GM18498 (cell line): ENCODE results near the gene FHDC1.
A peak's percentile ranks its signal among the peaks of the same experiment; 100 is the strongest.

Experiments used
- ATAC-seq: cut with Tn5 transposase; IDR thresholded peaks from one replicate; pipeline ENCODE4 v1.9.1; 2021; ENCODE audit warnings: mild to moderate bottlenecking, moderate library complexity; ENCODE audit not compliant: unreplicated experiment

Gene FHDC1

DNA sequence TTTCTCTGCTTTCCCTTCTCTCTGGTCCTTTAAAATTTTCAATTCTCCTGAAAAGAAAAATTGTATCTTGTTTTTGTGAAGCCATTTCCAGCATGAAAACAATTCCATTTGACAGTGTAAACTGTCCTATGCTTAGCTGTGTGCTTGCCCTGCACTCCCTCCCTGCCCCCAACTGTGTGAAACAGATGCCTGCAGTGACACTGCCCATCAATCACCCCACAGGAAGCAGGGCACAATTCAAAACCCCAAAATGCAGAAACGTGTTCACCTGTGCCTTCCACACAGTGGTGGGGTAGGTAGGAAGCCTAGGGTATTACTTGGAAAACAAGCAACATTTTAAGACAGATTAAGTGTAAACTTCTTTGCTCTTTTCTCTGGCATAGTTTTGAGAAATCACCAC lies 6.2 kb upstream of the FHDC1 start:
- no peak for ATAC-seq

DNA sequence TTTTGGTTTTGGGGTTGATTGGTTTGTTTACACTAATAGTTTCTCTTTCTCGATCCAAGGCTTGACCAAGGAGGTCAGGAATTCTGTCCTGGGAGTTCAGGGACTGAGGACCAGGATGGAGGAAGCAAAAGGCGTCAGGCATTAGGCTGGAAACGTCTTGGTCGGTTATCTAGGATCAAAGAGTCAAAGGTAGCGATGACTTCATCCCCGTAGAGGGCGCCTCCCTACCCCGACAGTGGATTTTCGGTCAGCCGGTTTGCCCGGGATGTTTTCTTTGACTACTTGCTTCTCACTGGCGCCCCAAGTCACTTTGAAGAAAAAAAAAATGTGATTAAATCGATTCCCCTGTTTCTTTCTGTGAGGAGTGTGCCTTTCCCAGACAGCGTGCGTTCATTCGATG lies 980 bp upstream of the FHDC1 start:
- no peak for ATAC-seq

DNA sequence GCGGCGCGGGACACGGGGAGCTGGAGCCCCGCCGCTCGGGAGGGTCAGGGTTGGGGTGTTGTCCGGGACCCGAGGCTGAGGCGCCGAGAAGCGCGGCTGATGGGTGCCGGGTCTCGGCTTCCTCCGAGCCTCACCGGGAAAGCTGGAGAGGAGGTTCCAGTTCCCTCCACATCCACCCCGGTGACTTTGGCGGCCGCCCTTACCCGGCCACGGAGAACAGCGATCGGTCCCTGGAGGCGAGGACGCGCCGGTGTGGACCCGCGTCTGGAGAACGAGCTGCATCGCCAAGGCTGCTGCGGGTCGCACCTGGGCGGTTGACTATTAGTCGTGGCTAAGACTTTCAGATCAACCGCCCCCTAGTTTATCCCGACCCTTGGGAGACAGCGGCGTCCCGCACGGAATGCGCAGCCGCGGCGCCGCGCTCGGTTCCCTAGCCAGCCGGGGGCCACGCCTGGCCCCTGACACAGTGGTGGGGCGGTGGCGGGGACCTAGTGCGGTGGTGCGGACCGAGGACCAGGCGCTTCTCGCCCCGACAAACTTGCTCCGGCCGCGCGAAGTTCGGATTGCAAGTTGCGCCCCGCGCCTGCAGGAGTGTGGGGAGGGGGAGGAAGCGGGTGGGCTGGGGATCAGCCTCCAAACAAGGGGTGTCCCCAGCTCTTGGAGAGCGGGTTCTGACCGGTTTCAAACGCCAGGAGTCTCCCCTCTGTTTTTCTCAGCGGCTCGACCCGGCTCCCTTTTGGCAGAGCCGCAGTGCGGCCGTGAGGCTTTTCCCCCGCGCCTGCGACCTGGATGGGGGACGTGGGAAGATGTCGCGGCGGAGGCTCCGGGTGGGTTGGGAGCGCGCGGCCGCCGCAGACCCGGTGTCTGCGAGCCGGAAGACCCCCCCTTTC lies 568 bp downstream of the FHDC1 start:
- ATAC-seq: no peak

DNA sequence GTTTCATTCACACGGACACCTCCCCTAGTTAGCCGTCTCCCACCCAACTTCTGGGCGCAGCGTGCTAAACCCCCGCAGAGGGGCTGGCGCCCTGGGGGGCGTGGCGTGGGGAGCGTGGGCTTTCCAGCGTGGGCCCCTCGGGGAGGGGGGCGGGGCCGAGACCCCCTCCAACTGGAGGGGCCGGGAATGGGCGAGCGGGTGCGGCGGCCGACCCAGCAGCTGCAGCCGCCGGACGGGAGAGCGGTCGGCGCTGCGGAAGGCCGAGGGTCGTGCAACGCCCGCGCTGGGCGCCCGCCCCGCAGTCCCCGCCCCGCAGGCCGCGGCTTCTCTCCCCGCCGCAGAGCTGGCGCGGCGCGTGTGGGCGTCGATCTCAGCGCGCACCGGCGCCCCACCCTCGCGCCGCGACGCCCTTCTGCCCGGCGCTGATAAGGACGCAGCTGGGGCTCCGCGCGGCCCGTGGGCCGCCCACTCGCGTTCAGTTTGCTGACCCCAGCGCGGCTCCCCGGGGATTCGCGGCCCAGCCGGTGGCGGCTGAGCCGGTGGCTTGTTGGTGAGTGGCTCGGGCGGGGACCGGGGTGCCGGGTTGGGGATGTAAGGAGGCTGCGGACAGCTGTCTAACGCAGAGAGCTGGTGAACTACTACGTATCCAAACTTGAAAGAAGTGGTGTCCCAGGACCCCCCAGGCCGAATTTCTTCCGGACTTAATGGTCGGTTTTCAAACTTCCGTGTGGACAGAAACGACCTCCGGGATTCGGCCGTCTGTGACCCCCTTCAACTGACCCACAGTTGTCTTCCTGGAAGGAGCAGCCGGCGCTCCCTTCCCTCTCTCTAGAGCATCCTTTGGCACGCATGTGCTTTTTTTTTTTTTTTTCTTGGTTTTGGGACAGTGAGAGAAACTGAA lies 1.5 kb downstream of the FHDC1 start:
- peak; percentile 47 for ATAC-seq

DNA sequence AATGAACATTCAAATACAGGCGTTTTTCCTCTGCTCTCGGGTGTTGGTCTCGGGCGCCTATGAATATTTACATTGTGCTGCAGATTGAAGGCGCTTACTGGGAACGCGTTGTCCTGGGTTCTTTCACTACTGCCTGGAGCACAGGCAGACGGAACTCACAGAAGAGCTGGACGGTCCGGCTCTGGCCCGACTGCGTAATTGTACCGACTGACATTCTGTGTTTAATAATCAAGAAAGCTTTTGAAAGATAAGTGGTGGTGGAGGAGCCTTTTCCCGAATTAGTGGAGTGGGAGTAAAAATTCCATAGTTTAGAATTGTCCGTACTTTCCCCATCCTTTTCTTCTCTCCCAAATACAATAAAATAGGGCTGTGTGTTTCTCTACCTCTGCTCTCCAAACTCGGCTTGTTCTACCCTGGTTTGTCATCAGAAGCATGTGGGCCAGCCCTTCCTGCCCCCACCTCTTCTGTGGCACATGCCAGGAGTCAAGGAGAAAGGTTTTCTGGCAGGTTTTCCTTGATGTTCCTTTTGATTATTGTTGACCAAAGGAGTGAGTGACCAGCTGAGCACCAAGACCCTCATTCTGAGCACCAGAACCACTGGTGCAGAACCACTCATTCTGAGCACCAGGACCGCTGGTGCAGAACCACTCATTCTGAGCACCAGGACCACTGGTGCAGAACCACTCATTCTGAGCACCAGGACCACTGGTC lies 2.3 kb downstream of the FHDC1 start:
- ATAC-seq: no peak

DNA sequence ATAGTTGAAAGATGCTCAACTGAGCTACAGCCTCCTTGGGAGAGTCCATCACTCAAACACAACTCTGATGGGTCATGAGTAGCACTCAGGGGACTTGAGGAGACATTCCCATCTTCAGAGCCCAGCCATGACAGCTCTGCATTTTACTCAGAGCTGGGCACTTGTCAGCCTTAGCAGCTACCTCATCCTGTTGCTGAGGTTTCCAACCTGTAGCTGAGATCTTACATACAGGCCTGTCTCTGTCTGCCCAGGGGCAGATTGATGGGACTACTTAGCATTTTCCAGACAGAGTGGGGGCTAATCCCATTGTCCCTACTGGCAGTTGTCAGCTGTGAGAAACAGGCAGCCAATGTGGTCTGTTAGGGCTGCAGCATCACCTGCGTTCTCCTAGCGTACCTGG lies 3.5 kb downstream of the FHDC1 start:
- no peak for ATAC-seq

DNA sequence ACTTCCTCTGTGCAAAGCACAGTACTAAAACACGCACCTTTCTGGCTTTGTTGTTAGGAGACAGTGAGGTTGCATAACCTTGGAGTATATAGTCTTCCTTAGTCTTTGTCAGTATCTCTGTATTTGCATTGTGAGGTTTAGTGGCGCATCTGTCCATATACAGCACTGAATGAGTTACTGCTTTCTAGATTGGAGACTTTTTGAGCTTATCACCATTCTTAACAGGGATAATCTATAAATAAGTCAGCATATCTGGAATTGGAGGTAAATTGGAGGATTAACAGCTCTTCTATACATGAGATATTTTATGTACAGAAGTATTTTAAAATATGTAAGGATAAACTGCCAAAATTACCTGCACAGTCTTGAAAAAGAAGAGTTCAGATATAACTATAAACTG lies 4.3 kb downstream of the FHDC1 start:
- no peak for ATAC-seq

DNA sequence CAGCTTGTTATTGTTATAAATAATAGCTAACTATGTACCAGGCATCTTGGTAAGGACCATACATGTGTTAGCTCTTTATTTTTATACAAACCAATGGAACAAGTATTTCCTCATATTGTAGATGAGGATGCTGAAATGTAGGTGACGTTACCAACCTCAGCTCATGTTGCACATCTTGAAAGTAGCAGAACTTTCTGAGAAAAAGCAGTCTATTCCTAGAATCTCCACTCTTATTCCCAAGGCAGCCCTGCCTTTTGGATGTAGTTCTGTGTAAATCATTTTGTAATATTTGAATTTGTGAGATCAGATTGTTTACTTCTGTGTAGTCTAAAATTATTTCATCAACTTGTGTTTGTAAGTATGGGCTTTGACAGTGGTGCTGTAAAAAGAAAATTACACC lies 5.3 kb downstream of the FHDC1 start:
- ATAC-seq: no peak

DNA sequence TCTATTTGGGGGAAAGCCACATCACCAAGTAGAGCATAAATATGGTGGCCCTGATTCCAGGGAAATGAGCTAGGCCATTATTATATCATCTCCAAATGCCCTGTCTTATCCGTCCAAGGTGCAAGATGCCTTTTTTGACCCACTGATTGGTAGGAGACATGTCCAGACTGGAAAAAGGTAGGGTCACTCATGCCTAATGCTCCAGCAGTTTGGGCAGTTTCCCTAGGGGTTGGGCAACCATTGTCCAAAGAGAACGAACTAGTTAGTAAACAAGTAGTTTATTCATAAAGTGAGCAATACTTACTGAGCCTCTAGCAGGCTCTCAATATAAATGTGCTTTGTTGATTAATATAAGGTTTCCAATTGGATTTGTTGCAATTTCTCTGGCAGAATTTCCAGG lies 6.2 kb downstream of the FHDC1 start:
- ATAC-seq: no peak

DNA sequence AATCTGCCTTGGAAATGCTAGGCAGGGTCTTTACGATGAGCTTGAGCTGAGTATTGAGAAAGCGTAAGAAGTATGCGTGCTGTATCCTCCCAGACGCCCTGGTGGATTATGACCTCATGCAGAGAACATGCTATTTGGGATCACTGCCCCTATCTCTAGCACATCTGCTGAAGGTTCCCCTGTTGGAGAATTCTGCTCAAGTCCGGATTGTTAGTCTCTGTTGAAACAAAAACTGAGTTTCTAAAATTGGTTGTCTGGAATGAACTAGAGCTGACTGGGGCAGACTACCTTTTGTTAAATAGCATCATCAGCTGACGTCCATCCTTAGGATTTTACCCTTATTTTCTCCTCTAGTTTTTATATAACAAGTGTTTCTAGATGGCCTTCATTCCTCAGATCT lies 7.5 kb downstream of the FHDC1 start:
- no peak for ATAC-seq

DNA sequence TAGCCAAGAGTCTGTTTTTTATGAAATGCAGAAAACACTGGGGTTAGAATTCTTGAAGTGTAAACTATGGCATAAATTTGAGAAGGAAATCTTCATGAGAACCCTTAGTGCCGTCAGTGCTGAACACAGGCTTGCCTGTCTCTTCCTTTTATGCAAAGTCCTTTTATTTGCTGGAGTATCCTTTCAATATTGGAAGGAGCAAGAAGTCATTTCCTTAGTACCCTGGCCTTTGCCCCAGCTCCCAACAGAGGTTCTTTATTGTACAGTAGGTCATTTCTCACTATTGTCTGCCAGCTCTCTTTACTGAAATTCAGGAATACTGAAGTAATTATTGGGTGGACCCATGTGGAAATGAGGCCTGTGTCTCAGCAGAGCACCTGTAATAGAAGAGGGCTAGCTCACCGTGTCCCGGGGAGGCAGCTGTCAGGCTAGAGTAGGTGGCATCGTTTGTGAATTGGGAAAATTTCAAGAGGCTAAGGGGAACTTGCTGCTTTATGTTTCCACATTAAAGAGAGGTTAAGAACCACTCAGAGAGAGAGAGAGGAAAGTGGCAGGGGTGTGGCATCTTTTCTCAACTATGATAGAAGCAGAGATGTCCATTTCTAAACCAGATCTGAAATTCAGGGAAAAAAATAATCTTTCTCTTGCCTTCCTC lies 8.7 kb downstream of the FHDC1 start:
- ATAC-seq: no peak

DNA sequence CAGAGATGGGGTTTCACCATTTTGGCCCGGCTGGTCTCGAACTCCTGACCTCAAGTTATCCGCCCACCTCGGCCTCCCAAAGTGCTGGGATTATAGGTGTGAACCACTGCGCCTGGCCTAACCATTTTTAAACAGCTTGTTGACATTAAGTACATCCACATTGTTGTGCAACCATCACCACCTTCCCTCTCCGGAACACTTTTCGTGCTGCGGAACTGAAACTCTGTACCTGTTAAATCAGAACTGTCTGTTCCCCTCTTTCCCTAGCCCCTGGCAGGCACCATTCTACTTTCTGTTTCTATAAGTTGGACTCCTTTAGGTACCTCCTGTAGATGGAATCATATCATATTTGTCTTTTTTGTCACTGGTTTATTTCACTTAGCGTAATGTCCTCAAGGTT lies 9.5 kb downstream of the FHDC1 start:
- ATAC-seq: no peak

DNA sequence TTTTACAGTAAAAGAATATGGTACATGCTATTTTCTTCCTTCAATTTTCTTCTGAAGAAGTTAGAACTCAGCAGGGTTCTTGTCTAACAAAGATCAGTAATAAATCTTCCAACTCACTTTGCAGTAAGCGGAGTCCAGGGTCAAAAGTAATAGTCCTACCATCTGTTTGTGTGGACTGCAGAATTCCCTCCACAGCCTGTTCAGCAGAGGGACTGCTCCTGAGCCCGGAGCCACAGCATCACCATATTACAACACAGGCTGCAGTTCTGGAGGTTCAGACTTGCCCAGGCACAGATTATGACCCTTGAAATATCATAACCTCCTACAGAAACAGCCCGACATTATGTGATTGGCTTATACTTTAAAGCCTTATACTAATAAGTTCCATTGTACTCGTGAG lies 10.3 kb downstream of the FHDC1 start:
- no peak for ATAC-seq

DNA sequence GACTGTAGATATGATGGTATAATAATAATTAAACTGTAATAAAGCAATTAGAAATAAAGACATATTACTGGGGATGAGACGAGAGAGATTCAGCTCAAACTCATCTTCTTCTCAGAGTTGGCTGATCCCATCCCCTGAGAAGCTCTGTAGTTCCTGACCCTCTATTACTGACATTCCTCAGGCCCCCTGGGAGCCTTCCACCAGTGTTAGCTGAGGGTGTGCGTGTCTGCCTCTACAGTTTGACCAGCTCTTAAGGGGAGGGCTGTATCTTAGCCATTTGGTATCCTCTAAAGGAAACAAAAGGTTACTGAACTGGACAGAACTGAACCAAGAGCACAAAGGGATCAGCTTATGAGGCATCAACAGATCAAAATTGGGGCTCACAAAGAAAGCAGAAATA lies 11.2 kb downstream of the FHDC1 start:
- no peak for ATAC-seq

DNA sequence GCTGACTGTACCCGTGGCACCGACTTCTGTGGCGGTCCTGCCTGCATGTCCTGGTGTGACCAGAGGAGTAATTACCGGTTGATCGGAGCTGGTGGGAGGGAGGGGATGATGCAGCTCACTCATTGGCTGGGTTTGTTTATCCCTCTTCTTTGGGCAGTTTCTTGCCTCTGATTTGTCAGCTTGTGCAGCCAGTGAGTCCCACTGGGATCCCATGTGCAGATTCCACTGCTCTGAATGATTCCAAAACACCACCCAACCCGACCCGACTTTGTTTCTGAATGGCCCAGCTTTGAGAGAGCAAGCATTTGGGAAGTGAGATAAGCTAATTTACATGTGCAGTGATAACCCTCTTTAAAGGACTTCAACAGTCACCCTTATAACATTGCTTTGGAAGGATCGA lies 13.8 kb downstream of the FHDC1 start:
- no peak for ATAC-seq

DNA sequence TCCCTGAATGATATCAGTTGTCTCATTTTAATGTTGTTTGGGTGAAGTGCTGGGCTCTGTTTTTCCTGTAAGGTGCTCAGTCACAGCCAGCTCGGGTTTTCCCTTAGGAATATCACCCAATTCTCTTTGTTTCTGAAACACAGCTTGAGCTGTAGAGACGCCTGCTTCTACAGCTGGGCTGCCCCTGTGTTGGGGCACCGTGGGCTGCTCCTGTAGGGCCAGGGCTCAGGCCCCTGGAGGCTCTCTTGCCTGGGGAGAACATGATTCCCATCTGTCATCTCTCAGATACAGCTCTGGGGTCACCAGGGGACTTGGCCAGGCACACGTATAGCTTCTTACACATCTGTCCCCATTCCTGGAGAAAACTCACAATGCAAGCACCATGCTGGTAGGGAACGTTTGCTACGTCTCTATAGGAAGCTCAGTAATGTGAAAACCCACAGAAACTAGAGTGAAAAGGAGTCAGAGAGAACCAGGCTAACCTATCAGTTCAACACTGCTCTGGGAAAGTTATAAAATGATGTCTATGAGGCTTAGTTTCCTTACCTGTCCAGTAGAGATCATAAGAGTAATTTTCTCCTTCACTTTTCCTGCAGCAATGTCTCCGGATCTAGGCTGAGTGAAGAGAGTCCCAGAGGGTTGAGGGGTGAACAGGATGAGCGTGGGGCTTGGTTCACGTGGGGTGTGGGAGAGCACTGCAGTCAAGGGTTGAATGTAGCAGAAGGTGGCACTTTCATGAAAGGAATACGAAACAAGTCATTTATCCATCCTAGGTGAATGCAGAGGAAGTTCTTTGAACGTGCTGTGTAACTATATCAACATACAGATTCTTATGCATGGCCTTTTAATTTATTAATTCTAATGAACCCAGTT lies 14.5 kb downstream of the FHDC1 start:
- ATAC-seq: no peak

DNA sequence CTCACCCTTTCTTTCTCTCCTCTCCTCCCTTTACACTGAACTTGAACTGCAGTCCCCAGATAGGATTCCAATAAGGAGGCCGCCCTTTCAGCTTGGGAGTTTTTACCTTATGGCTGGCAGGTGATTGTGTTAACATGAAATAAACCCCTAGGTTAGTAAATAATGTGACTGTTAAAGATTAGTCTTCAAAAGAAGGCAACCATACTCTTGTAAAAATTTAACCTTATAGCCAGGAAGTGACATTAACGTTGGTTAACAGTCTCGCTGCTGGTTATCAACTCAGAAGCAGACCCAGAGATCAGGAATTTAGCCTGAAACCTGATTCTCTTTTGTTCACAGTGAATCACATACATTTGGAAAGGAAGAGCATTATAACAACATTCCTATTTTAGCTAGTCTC lies 15.2 kb downstream of the FHDC1 start:
- no peak for ATAC-seq

DNA sequence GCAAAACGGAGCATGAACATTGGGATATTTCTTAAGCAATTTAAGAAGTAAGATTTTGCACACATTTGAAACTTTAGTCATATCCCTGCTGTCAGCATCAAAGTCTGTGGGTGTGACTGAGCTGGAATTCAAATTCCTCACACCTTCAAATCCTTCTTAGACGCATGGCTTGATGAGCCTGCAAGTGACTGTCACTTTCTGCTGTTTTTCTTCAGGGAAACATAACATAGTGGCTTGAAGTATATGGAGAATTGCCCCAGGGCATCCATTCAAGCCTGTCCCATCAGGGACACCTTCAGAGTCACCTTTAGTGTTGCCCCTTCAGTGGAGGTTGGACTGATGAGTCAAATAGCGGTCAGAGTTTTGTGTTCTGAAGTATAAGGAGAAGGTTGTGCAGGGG lies 17.4 kb downstream of the FHDC1 start:
- no peak for ATAC-seq

DNA sequence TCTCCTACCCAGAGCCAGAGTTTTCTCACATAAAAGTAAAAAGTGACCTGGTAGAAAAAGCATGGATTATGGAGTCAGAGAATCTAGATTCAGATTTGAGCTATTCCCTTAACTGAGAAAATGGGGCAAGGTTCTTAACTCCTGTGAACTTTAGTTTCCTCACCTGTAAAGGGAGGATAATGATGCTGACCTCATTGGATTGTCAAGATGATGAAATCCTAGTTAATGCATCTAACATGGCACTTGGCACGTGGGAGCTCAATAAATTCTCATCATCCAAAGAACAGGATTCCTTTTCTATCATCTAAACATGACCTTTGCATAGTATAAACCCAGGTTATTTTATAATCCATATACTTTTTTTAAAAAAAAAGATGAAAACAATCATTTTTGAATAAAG lies 18.6 kb downstream of the FHDC1 start:
- no peak for ATAC-seq

DNA sequence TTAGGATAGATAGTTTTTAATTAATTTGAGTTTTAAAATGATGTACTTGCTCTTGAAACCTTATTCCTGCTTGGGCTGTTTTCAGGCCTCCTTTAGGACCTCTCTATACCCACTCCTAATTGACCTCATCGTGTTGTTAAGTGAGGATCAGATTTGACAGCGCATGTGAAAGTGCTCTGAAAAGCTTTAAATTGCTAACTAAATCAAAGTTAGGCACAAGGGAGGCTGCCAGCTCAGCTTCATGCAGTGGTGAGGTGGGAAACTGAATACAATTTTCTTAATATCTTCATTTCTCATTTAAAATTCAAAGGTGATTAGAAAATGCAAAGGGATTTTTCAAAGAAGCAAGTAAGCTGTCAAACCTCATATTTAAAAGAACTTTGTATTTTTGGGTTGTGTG lies 20.0 kb downstream of the FHDC1 start:
- ATAC-seq: no peak
